ENCODE results near the gene FBXW12.

GRCh38 chr3:48356419-48356818 lies 15.6 kb upstream of the FBXW12 start:
- TF ChIP-seq CTCF (IDR thresholded peaks at IDR 0.05 in 4 of 5, conservative IDR thresholded peaks at IDR 0.05 in 1 of 5) (no peak), POLR2A (IDR thresholded peaks at IDR 0.05) (no peak)
